Astrocyte of the cerebellum (primary cell): Measurements from ENCODE around the gene CHRNE.

ENCODE experiments used
- DNase-seq: peaks from one replicate; pipeline ENCODE4 v3.0.0-alpha.2; 2011; ENCODE audit warnings: low read depth
- H3K4me3 ChIP-seq: 2 replicates; pipeline ENCODE4 v1.5.1; 2011; ENCODE audit warnings: mild to moderate bottlenecking, low read depth, low read length, moderate library complexity
- in situ Hi-C: cut with HindIII; loops from 2 replicates; pipeline ENCODE4 v1.10.0; 2017; ENCODE audit warnings: low sequenced_read_pairs
- TF ChIP-seq, protein P1 (sequence below): IDR thresholded peaks from 2 replicates; pipeline ENCODE4 v1.5.1; 2012; ENCODE audit warnings: low read length, low read depth, moderate library complexity, mild to moderate bottlenecking; ENCODE audit errors: missing control alignments

The CHRNE gene

GRCh38 chr17:4898351-4898750 is 4.5 kb downstream of the CHRNE start:
- TF ChIP-seq, protein P1, sequence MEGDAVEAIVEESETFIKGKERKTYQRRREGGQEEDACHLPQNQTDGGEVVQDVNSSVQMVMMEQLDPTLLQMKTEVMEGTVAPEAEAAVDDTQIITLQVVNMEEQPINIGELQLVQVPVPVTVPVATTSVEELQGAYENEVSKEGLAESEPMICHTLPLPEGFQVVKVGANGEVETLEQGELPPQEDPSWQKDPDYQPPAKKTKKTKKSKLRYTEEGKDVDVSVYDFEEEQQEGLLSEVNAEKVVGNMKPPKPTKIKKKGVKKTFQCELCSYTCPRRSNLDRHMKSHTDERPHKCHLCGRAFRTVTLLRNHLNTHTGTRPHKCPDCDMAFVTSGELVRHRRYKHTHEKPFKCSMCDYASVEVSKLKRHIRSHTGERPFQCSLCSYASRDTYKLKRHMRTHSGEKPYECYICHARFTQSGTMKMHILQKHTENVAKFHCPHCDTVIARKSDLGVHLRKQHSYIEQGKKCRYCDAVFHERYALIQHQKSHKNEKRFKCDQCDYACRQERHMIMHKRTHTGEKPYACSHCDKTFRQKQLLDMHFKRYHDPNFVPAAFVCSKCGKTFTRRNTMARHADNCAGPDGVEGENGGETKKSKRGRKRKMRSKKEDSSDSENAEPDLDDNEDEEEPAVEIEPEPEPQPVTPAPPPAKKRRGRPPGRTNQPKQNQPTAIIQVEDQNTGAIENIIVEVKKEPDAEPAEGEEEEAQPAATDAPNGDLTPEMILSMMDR, result no peak
- H3K4me3 ChIP-seq, result no peak overlapping the region
- in situ Hi-C loops, result no loop called here
- DNase-seq, result no peak

DNA sequence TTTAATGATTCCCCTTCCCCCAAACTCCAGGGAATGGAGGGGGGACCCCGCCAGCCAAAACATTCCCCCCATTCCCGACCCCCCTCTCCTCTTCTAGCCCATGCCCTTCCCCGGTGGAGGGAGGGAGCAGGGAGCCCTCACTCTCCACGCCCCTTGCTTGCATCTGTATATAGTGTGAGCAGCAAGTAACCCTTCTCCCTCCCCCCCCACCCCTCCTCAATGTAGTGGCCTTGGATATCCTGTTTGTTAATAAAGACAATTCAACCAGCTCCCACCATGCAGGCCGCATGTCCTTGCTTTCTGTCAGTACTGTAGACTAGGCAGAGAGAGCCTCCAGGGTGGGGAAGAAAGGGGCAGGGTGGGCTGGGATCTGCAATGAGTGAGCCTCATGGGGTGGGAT is 5.1 kb downstream of the CHRNE start:
- H3K4me3 ChIP-seq, result no peak overlapping the region
- in situ Hi-C loops, result no loop called here
- no peak for DNase-seq
- TF ChIP-seq, protein P1, result no peak

GRCh38 chr17:4897198-4897687 is 5.7 kb downstream of the CHRNE start:
- TF ChIP-seq, protein P1, result no peak
- H3K4me3 ChIP-seq, result no peak overlapping the region
- DNase-seq, result no peak
- in situ Hi-C loops, result no loop called here

DNA sequence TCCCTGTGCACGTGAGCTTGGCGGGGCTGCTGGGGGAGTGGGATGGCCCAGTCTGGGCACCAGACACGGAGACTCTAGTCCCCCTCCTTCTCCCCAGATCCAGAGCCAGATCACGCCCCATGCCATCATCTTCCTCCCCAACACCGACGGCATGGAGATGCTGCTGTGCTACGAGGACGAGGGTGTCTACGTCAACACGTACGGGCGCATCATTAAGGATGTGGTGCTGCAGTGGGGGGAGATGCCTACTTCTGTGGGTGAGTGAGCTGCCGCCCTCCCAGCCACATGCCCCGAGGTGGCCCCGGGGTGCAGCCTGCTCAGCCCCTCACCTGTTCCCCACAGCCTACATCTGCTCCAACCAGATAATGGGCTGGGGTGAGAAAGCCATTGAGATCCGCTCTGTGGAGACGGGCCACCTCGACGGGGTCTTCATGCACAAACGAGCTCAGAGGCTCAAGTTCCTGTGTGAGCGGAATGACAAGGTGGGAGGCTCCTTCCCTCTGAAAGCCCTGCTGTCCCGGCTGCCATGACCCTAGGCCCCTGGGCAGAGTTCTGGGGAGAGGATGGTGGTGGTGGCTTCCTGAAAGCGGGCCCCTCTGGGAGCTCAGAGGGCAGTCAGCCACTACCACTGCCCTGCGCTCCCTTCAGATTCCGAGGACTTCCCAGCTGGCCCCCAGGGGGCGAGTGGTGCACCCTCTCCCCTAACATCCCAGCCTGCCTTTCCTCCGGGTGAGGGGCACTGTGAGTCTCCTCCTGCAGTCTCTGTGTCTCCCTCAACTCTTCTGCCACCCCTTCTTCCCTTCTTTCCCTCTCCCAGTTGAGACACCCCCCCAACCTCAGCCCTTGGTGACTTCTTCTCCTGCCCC is 6.3 kb downstream of the CHRNE start:
- in situ Hi-C loops, result no loop called here
- TF ChIP-seq, protein P1, result no peak
- DNase-seq, result no peak
- H3K4me3 ChIP-seq, result no peak overlapping the region

DNA sequence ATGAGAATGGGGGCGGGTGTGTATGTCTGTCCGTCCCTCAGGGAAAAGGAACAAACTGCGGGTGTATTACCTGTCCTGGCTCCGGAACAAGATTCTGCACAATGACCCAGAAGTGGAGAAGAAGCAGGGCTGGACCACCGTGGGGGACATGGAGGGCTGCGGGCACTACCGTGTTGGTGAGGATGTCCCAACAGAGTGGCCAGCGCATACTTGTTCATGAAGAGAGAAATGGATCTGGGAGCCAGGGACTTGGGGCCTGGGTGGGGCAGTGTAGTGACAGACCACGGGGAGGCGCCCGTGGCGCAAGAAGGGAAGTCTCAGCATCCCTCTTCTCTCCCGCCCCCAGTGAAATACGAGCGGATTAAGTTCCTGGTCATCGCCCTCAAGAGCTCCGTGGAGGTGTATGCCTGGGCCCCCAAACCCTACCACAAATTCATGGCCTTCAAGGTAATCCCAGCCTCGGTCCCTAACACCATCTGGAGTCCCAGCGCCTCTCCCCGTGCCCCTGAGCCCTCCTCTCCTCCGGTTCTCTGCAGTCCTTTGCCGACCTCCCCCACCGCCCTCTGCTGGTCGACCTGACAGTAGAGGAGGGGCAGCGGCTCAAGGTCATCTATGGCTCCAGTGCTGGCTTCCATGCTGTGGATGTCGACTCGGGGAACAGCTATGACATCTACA is 7.1 kb downstream of the CHRNE start:
- TF ChIP-seq, protein P1, result peak; percentile 17
- no peak overlapping the region for H3K4me3 ChIP-seq
- in situ Hi-C loops, result no loop called here
- DNase-seq, result no peak

- TF ChIP-seq, protein P1, result no peak
- no peak for DNase-seq
- in situ Hi-C loops, result no loop called here
- no peak overlapping the region for H3K4me3 ChIP-seq
Measured at GRCh38 chr17:4895121-4895520, 7.8 kb downstream of the CHRNE start.
